ENCODE results near the gene C16orf87.

GRCh38 chr16:46852130-46852529, 21.1 kb upstream of the C16orf87 start:
- TF ChIP-seq CTCF (IDR thresholded peaks at IDR 0.05; ENCODE audit: poor library complexity, severe bottlenecking) (no peak), POLR2AphosphoS5 (IDR thresholded peaks at IDR 0.05) (no peak), EP300 (conservative IDR thresholded peaks at IDR 0.05; ENCODE audit: poor library complexity, severe bottlenecking) (no peak), EZH2 (IDR thresholded peaks at IDR 0.05; ENCODE audit: borderline replicate concordance, insufficient read depth, low read length, poor library complexity, severe bottlenecking) (no peak), SMC3 (conservative IDR thresholded peaks at IDR 0.05; ENCODE audit: poor library complexity) (no peak), MXI1 (conservative IDR thresholded peaks at IDR 0.05; ENCODE audit: poor library complexity, severe bottlenecking) (no peak), REST (IDR thresholded peaks at IDR 0.05; ENCODE audit: borderline replicate concordance) (no peak), RAD21 (conservative IDR thresholded peaks at IDR 0.05) (no peak), TAF1 (IDR thresholded peaks at IDR 0.05; ENCODE audit: low read depth) (no peak)

Measured in neural cell (in vitro differentiated cells).